PC-3 (cell line): ENCODE data around the gene CWC25. TPM values are rescaled to one million over a fixed set of nuclear protein-coding genes. Genes with fewer than 3 reads are reported as not detected.

ENCODE experiments used
- ATAC-seq: fragments of 200-7000 bp; cut with Tn5 transposase; 2 replicates; pipeline ENCODE4 v1.9.1; 2020; ENCODE audit warnings: mild to moderate bottlenecking, moderate library complexity
- BruUV-seq: library from RNA; stranded (reverse); fragments of 400-500 nt; replicated peaks from 2 replicates; lab custom pipeline; 2021; lab: Mats Ljungman, UMichigan
- CTCF ChIA-PET: fragments of 300-600 bp; sonication (Branson Sonifier 250); formaldehyde crosslinking; loops from one replicate; lab custom pipeline; 2022; ENCODE audit warnings: antibody characterized with exemption; lab: Charles Lee
- POLR2A ChIA-PET: fragments of 300-600 bp; sonication (Branson Sonifier 250); formaldehyde crosslinking; loops from one replicate; lab custom pipeline; 2022; ENCODE audit warnings: antibody characterized with exemption; ENCODE audit not compliant: unreplicated experiment; lab: Charles Lee
- DNase-seq: peaks from one replicate; pipeline ENCODE4 v3.0.0-alpha.2; 2015
- H2AFZ ChIP-seq: fragments of 300-600 bp; sonication (generic); 2 replicates; pipeline ENCODE4 v1.6.0; 2016; ENCODE audit warnings: antibody characterized with exemption, low read length
- H3F3A ChIP-seq: fragments of 300-600 bp; sonication (generic); one replicate; pipeline ENCODE4 v1.6.0; 2017; ENCODE audit warnings: antibody characterized with exemption, low read length, control low read depth, mild to moderate bottlenecking; ENCODE audit not compliant: unreplicated experiment
- H3K27ac ChIP-seq: fragments of 300-600 bp; sonication (generic); 2 replicates; pipeline ENCODE4 v1.5.1; 2016; ENCODE audit warnings: mild to moderate bottlenecking, low read length
- H3K27me3 ChIP-seq: fragments of 300-600 bp; sonication (generic); 2 replicates; pipeline ENCODE4 v1.6.1; 2016; ENCODE audit warnings: low read length, mixed read lengths
- H3K36me3 ChIP-seq: fragments of 300-600 bp; sonication (generic); 2 replicates; pipeline ENCODE4 v1.6.1; 2016; ENCODE audit warnings: low read depth, mixed run types, low read length, mixed read lengths
- H3K4me1 ChIP-seq: fragments of 300-600 bp; sonication (generic); 2 replicates; pipeline ENCODE4 v1.5.1; 2016; ENCODE audit warnings: low read length; ENCODE audit not compliant: insufficient read depth
- H3K4me2 ChIP-seq: fragments of 300-600 bp; sonication (generic); 2 replicates; pipeline ENCODE4 v1.6.0; 2016; ENCODE audit warnings: low read length
- H3K4me3 ChIP-seq: fragments of 300-600 bp; sonication (generic); 2 replicates; pipeline ENCODE4 v1.5.1; 2016; ENCODE audit warnings: mild to moderate bottlenecking, low read length, mixed read lengths
- H3K79me2 ChIP-seq: fragments of 300-600 bp; sonication (generic); 2 replicates; pipeline ENCODE4 v1.6.1; 2017; ENCODE audit warnings: low read length, mixed read lengths
- H3K9ac ChIP-seq: fragments of 300-600 bp; sonication (generic); 2 replicates; pipeline ENCODE4 v1.6.0; 2016; ENCODE audit warnings: mild to moderate bottlenecking, low read length
- H3K9me2 ChIP-seq: fragments of 300-600 bp; sonication (generic); replicated peaks from 2 replicates; pipeline ENCODE4 v1.6.1; 2016; ENCODE audit warnings: mixed run types, low read length, mixed read lengths
- H3K9me3 ChIP-seq: fragments of 300-600 bp; sonication (generic); 2 replicates; pipeline ENCODE4 v1.6.1; 2016; ENCODE audit warnings: low read length, mixed read lengths
- H4K20me1 ChIP-seq: fragments of 300-600 bp; sonication (generic); 2 replicates; pipeline ENCODE4 v1.6.1; 2016; ENCODE audit warnings: low read length, mixed read lengths
- EZH2 ChIP-seq: fragments of 300-600 bp; sonication (generic); IDR thresholded peaks from one replicate; pipeline ENCODE4 v1.6.1; 2017; ENCODE audit warnings: antibody characterized with exemption, mild to moderate bottlenecking, low read length; ENCODE audit not compliant: unreplicated experiment
- EZH2phosphoT487 ChIP-seq: fragments of 300-600 bp; sonication (generic); IDR thresholded peaks from 2 replicates; pipeline ENCODE4 v1.6.1; 2018; ENCODE audit warnings: mild to moderate bottlenecking, antibody characterized with exemption, low read length, borderline replicate concordance
- intact Hi-C: fragments of 100-400 bp; cut with micrococcal nuclease; formaldehyde crosslinking; loops from 2 replicates; pipeline ENCODE4 v1.9.0; 2023
- total RNA-seq: library from RNA; depleted of rRNA; stranded (reverse); fragments of >200 nt; gene quantifications from 2 replicates; pipeline ENCODE4 v1.2.3, GENCODE V29; 2014
- TF ChIP-seq, protein P1 (sequence below): fragments of 300-600 bp; sonication (generic); conservative IDR thresholded peaks from 2 replicates; pipeline ENCODE4 v1.5.1; 2017; ENCODE audit warnings: antibody characterized with exemption, low read depth, mild to moderate bottlenecking, low read length

CWC25 gene
- total RNA-seq, 1 experiment from 2014 or later: 15.0 TPM

DNA sequence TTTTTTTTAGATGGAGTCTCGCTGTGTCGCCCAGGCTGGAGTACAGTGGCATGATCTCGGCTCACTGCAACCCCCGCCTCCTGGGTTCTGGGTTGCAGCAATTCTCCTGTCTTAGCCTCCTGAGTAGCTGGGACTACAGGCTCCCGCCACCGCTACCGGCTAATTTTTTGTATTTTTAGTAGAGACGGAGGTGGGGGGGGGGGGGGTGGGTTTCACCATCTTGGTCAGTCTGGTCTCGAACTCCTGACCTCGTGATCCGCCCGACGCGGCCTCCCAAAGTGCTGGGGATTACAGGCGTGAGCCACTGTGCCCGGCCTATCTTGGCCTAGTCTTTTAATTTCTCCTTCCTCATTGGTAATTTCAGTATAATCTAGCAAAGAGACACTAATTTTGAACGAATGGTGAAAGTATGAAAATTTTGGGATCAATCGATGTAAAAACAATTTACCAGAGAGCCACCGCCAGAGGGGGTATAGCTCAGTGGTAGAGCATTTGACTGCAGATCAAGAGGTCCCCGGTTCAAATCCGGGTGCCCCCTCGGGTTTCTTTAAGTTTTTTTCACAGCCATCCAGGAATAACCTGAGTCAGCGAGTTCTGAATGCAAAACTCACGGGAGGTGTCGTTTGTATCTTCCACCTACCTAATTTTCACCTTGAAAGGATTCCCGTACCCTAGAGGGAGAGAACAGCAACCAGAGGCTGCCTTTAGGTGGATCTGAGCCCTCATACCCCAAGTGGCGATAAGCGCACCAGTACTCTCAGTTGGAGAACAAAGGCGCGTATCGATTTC lies 42.3 kb upstream of the CWC25 start:
- H3K4me2 ChIP-seq: no peak overlapping the region; the same call in 1 of the 2 replicates
- H3K9ac ChIP-seq: no peak overlapping the region
- H4K20me1 ChIP-seq: peaks cover 4% of the 10 kb centered on the region
- H3K9me2 ChIP-seq: no peaks in the 10 kb centered on the region
- H3K36me3 ChIP-seq: no peaks in the 10 kb centered on the region
- CTCF ChIA-PET: no interaction called here
- no peaks in the 10 kb centered on the region for H3K27me3 ChIP-seq
- H3K9me3 ChIP-seq: no peaks in the 10 kb centered on the region
- H3F3A ChIP-seq: no peaks in the 10 kb centered on the region
- DNase-seq (peak; percentile 64), ATAC-seq (no peak)
- BruUV-seq: no TSS peak
- POLR2A ChIA-PET: no interaction called here
- H3K27ac ChIP-seq: no peak overlapping the region
- H3K4me1 ChIP-seq: peaks cover 20% of the 10 kb centered on the region
- H2AFZ ChIP-seq: no peak overlapping the region
- H3K4me3 ChIP-seq: no peak overlapping the region
- peaks cover 24% of the 10 kb centered on the region for H3K79me2 ChIP-seq
- intact Hi-C loops: no loop called here
- TF ChIP-seq EZH2phosphoT487 (no peak), EZH2 (no peak)
- TF ChIP-seq, protein P1, sequence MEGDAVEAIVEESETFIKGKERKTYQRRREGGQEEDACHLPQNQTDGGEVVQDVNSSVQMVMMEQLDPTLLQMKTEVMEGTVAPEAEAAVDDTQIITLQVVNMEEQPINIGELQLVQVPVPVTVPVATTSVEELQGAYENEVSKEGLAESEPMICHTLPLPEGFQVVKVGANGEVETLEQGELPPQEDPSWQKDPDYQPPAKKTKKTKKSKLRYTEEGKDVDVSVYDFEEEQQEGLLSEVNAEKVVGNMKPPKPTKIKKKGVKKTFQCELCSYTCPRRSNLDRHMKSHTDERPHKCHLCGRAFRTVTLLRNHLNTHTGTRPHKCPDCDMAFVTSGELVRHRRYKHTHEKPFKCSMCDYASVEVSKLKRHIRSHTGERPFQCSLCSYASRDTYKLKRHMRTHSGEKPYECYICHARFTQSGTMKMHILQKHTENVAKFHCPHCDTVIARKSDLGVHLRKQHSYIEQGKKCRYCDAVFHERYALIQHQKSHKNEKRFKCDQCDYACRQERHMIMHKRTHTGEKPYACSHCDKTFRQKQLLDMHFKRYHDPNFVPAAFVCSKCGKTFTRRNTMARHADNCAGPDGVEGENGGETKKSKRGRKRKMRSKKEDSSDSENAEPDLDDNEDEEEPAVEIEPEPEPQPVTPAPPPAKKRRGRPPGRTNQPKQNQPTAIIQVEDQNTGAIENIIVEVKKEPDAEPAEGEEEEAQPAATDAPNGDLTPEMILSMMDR: no peak

DNA sequence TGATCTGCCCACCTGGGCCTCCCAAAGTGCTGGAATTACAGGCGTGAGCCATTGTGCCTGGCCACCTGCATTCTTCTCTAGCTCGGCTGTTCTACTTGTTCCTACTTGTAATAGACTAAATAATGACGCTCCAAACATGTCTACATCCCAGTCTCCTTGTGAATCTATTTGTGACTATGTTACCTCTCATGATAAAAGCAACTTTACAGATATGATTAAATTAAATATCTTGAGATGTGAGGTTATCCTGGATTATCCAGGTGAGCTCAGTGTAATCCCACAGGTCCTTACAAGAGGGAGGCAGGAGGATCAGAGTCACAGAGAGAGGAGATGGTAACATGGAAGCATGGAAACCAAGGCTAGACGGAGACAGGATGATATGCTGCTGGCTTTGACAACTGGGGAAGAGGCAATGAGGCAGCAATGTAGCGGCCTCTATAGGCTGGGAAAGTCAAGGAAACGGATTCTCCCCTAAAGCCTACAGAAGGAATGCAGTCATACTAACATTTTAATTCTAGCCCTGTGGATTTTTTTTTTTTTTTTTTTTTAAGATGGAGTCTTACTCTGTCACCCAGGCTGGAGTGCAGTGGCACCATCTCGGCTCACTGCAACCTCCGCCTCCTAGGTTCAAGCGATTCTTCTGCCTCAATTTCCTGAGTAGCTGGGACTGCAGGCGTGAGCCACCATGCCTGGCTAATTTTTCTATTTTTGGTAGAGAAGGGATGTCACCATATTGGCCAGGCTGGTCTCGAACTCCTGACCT lies 39.7 kb upstream of the CWC25 start:
- no peak overlapping the region for H3K4me2 ChIP-seq
- H3F3A ChIP-seq: no peaks in the 10 kb centered on the region
- ATAC-seq (no peak), DNase-seq (no peak)
- no peaks in the 10 kb centered on the region for H4K20me1 ChIP-seq
- ChIA-PET POLR2A (no interaction called here), CTCF (no interaction called here)
- no peak overlapping the region for H3K4me3 ChIP-seq
- no peak for TF ChIP-seq EZH2
- TF ChIP-seq, protein P1: no peak
- no peak for TF ChIP-seq EZH2phosphoT487
- H2AFZ ChIP-seq: no peak overlapping the region
- H3K79me2 ChIP-seq: no peaks in the 10 kb centered on the region
- BruUV-seq: no TSS peak
- H3K4me1 ChIP-seq: peaks cover 12% of the 10 kb centered on the region
- no peaks in the 10 kb centered on the region for H3K36me3 ChIP-seq
- no peaks in the 10 kb centered on the region for H3K9me3 ChIP-seq
- no peaks in the 10 kb centered on the region for H3K9me2 ChIP-seq
- H3K27me3 ChIP-seq: no peaks in the 10 kb centered on the region
- H3K9ac ChIP-seq: no peak overlapping the region
- no peak overlapping the region for H3K27ac ChIP-seq
- intact Hi-C loops: no loop called here

DNA sequence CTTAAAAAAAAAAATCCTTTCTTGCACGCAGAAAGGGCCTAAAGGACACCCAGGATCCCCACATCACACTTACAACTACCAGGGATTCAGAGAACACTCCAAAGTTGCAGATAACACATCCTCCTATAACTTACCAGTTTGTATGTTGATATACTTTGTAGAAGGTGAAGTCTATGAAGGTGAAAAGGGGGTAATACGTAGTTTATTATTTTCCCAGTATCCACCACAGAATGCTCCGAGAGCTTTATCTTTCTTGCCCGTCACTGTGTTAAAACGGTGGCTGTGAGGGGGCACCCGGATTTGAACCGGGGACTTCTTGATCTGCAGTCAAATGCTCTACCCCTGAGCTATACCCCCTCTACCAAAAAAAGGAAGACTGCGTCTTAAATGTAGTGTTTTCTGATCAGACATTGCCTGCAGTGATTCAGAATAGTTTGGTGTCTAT lies 36.3 kb upstream of the CWC25 start:
- intact Hi-C loops: no loop called here
- H2AFZ ChIP-seq: no peak overlapping the region
- no peak overlapping the region for H3K4me2 ChIP-seq
- TF ChIP-seq, protein P1: no peak
- TF ChIP-seq EZH2 (no peak), EZH2phosphoT487 (no peak)
- no peaks in the 10 kb centered on the region for H3K27me3 ChIP-seq
- no peak for ATAC-seq
- H3K4me3 ChIP-seq: no peak overlapping the region
- BruUV-seq: no TSS peak
- no peaks in the 10 kb centered on the region for H3K36me3 ChIP-seq
- H3K9ac ChIP-seq: no peak overlapping the region
- ChIA-PET POLR2A (no interaction called here), CTCF (no interaction called here)
- no peak overlapping the region for H3K27ac ChIP-seq
- no peaks in the 10 kb centered on the region for H3K79me2 ChIP-seq
- peaks cover 12% of the 10 kb centered on the region for H3K4me1 ChIP-seq
- no peaks in the 10 kb centered on the region for H4K20me1 ChIP-seq
- no peaks in the 10 kb centered on the region for H3F3A ChIP-seq
- no peak for DNase-seq
- H3K9me3 ChIP-seq: no peaks in the 10 kb centered on the region
- no peaks in the 10 kb centered on the region for H3K9me2 ChIP-seq
